Cardiac fibroblast (primary cell): ENCODE results near the gene CDK2AP2.
"Not testable (repeated sequence)": the region's sequence is repeated elsewhere in the genome, so short reads cannot be mapped to it uniquely, and the experiment has no call there.

ENCODE experiments used
- DNase-seq, 2 donors: peaks; one replicate each; pipeline versions ENCODE4 v3.0.0 to v3.0.0-alpha.2; 2010; ENCODE audit warnings: low read depth in 2 of 2
- H3K4me3 ChIP-seq, 2 donors: replicated peaks in 1 of 2; 1 replicate in 1 of 2; 2 replicates in 1 of 2; pipeline ENCODE4 v1.5.1; 2011; ENCODE audit warnings: low read depth in 2 of 2, low read length in 2 of 2, mild to moderate bottlenecking in 2 of 2, moderate library complexity in 1 of 2
- CTCF ChIP-seq: IDR thresholded peaks from one replicate; pipeline ENCODE4 v1.5.1; 2011; ENCODE audit warnings: low read depth, mild to moderate bottlenecking, low read length, inconsistent platforms

CDK2AP2 gene

GRCh38 chr11:67521924-67522323, 14.0 kb upstream of the CDK2AP2 start:
- no peak for DNase-seq
- no peak for TF ChIP-seq CTCF
- H3K4me3 ChIP-seq, result no peak overlapping the region

GRCh38 chr11:67520856-67521824, 13.2 kb upstream of the CDK2AP2 start:
- H3K4me3 ChIP-seq, result no peak overlapping the region
- DNase-seq, result no peak
- TF ChIP-seq CTCF, result no peak

- no peak for DNase-seq
- no peak for TF ChIP-seq CTCF
- H3K4me3 ChIP-seq, result no peak overlapping the region
These were observed 11.8 kb upstream of the CDK2AP2 start for GRCh38 chr11:67519726-67520125.

GRCh38 chr11:67517784-67518552, 10.0 kb upstream of the CDK2AP2 start:
- no peak overlapping the region for H3K4me3 ChIP-seq
- DNase-seq, result no peak
- no peak for TF ChIP-seq CTCF

GRCh38 chr11:67516806-67517205, 8.8 kb upstream of the CDK2AP2 start:
- no peak for TF ChIP-seq CTCF
- no peak for DNase-seq
- no peak overlapping the region for H3K4me3 ChIP-seq

- H3K4me3 ChIP-seq, result no peak overlapping the region
- DNase-seq, result no peak
- no peak for TF ChIP-seq CTCF
These were observed 6.2 kb upstream of the CDK2AP2 start for GRCh38 chr11:67514116-67514515.

GRCh38 chr11:67511558-67511957, 3.6 kb upstream of the CDK2AP2 start:
- H3K4me3 ChIP-seq, DNase-seq: not testable (repeated sequence)
